COLO668 (cell line): ENCODE results near the gene CTRB1.

ENCODE experiments used
- DNase-seq: peaks from one replicate; lab custom pipeline; 2025; ENCODE audit not compliant: unreplicated experiment; lab: John Stamatoyannopoulos, UW

CTRB1 gene

GRCh38 chr16:75225092-75225491 lies 6.3 kb downstream of the CTRB1 start:
- no peak for DNase-seq

GRCh38 chr16:75225678-75226515 lies 7.1 kb downstream of the CTRB1 start:
- no peak for DNase-seq

GRCh38 chr16:75226550-75227360 lies 8.0 kb downstream of the CTRB1 start:
- DNase-seq, result no peak

GRCh38 chr16:75227361-75228142 lies 8.8 kb downstream of the CTRB1 start:
- DNase-seq, result no peak

GRCh38 chr16:75228143-75228976 lies 9.6 kb downstream of the CTRB1 start:
- no peak for DNase-seq

GRCh38 chr16:75229172-75230031 lies 10.6 kb downstream of the CTRB1 start:
- no peak for DNase-seq

GRCh38 chr16:75230471-75231110 lies 11.8 kb downstream of the CTRB1 start:
- DNase-seq, result no peak

GRCh38 chr16:75231570-75231969 lies 12.8 kb downstream of the CTRB1 start:
- no peak for DNase-seq

- no peak for DNase-seq
These were observed 14.8 kb downstream of the CTRB1 start for GRCh38 chr16:75233611-75233938.

GRCh38 chr16:75234856-75235696 lies 16.3 kb downstream of the CTRB1 start:
- no peak for DNase-seq

- DNase-seq, result no peak
These were observed 17.0 kb downstream of the CTRB1 start for GRCh38 chr16:75235721-75236193.

GRCh38 chr16:75236232-75236631 lies 17.4 kb downstream of the CTRB1 start:
- no peak for DNase-seq

GRCh38 chr16:75236736-75237397 lies 18.1 kb downstream of the CTRB1 start:
- DNase-seq, result no peak

GRCh38 chr16:75237398-75238131 lies 18.8 kb downstream of the CTRB1 start:
- DNase-seq, result no peak

- DNase-seq, result no peak
These were observed 19.5 kb downstream of the CTRB1 start for GRCh38 chr16:75238132-75238852.

- no peak for DNase-seq
These were observed 20.2 kb downstream of the CTRB1 start for GRCh38 chr16:75238853-75239541.
